Endodermal cell (in vitro differentiated cells): Measurements from ENCODE around the gene SMARCA2. TPM values are rescaled to one million over a fixed set of nuclear protein-coding genes. Genes with fewer than 3 reads are reported as not detected.
A peak's percentile ranks its signal among the peaks of the same experiment; 100 is the strongest.

Source experiments
- DNase-seq: peaks from one replicate; pipeline ENCODE4 v3.0.0-alpha.2; 2017
- H3K27ac ChIP-seq: 2 replicates; pipeline ENCODE4 v1.5.1; 2013; ENCODE audit warnings: mild to moderate bottlenecking, low read depth, low read length, moderate library complexity
- H3K27me3 ChIP-seq: 2 replicates; pipeline ENCODE4 v1.6.1; 2013; ENCODE audit warnings: mild to moderate bottlenecking, low read length, moderate library complexity; ENCODE audit not compliant: insufficient read depth, control insufficient read depth, poor library complexity, severe bottlenecking
- H3K36me3 ChIP-seq: 2 replicates; pipeline ENCODE4 v1.7.0; 2013; ENCODE audit warnings: mild to moderate bottlenecking, low read length, moderate library complexity; ENCODE audit not compliant: control insufficient read depth, insufficient read depth
- H3K4me1 ChIP-seq: one replicate; pipeline ENCODE4 v1.7.0; 2013; ENCODE audit warnings: low read length; ENCODE audit not compliant: control insufficient read depth, insufficient read depth
- H3K4me3 ChIP-seq: 2 replicates; pipeline ENCODE4 v1.5.1; 2013; ENCODE audit warnings: mild to moderate bottlenecking, low read length, moderate library complexity
- H3K9ac ChIP-seq: 2 replicates; pipeline ENCODE4 v1.6.1; 2013; ENCODE audit warnings: mild to moderate bottlenecking, low read length, moderate library complexity; ENCODE audit not compliant: poor library complexity, severe bottlenecking; ENCODE audit errors: extremely low read depth
- H3K9me3 ChIP-seq: 2 replicates; pipeline ENCODE4 v1.6.1; 2013; ENCODE audit warnings: mild to moderate bottlenecking, low read length, moderate library complexity; ENCODE audit not compliant: control insufficient read depth
- H3K27ac Mint-ChIP-seq: 2 replicates; pipeline ENCODE4 v1.8.0; 2020; ENCODE audit warnings: mixed read lengths
- H3K27me3 Mint-ChIP-seq: 2 replicates; pipeline ENCODE4 v1.8.0; 2021; ENCODE audit warnings: mild to moderate bottlenecking, mixed read lengths; ENCODE audit not compliant: insufficient read depth
- H3K36me3 Mint-ChIP-seq: 2 replicates; pipeline ENCODE4 v1.8.0; 2020; ENCODE audit warnings: low read depth, mixed read lengths
- H3K4me1 Mint-ChIP-seq: 2 replicates; pipeline ENCODE4 v1.8.0; 2020; ENCODE audit warnings: mixed read lengths
- H3K4me3 Mint-ChIP-seq: 2 replicates; pipeline ENCODE4 v1.8.0; 2020; ENCODE audit warnings: mild to moderate bottlenecking, moderate library complexity, mixed read lengths
- H3K9me3 Mint-ChIP-seq: 2 replicates; pipeline ENCODE4 v1.8.0; 2020; ENCODE audit warnings: mild to moderate bottlenecking, mixed read lengths
- WGBS, 2 experiments: methylation state at CpG; one replicate each; pipeline versions ENCODE4 v1.1.5 to v1.1.7; 2013; ENCODE audit warnings: missing lambda C conversion rate in 2 of 2, mixed read lengths in 1 of 2; ENCODE audit not compliant: insufficient coverage in 1 of 2, insufficient read length in 1 of 2; 5-methylcytosine and 5-hydroxymethylcytosine counted together
- total RNA-seq, 2 donors: library from RNA; stranded (reverse); fragmentation: NEBNext Ultra II Directional in 1 of 2; extraction: Animal tissue kit (Norgen Biotek cat#: 25700) in 1 of 2; gene quantifications; 2 replicates in 1 of 2; 3 replicates in 1 of 2; pipeline ENCODE4 v1.2.1, GENCODE V29; 2021
- TF ChIP-seq, protein P1 (sequence below): fragments of 200-600 bp; sonication (generic); conservative IDR thresholded peaks from 2 replicates; pipeline ENCODE4 v1.5.0; 2021; ENCODE audit warnings: antibody characterized with exemption, mild to moderate bottlenecking

Gene SMARCA2
- total RNA-seq, 2 donors from 2014 or later, result 2.6 to 8.6 TPM

DNA sequence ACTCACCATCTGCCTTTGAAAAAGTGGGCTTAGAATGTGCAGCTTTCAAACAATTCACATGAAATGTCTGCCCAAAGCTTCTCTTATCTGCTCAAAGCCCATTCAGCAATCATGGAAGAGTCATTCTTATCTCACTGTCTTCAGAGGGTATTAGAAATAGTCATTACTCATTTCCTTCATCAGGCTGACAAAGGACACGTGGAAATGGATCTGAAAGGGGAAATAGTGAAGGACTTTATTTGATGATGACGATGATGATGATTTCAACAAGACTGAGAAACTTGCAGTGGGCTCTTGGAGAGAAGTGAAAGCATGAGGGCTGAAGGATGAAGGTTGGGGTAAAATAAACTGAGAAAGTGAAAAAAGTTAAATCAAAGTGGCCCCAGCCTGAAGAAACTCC, 194.3 kb downstream of the SMARCA2 start:
- no peak overlapping the region for H3K27ac ChIP-seq
- DNase-seq, result no peak
- H3K36me3 Mint-ChIP-seq, result peaks cover 35% of the 10 kb centered on the region
- H3K9ac ChIP-seq, result no peak overlapping the region
- no peaks in the 10 kb centered on the region for H3K27me3 Mint-ChIP-seq
- H3K4me3 Mint-ChIP-seq, result no peak overlapping the region
- H3K36me3 ChIP-seq, result peaks cover 16% of the 10 kb centered on the region
- TF ChIP-seq, protein P1, sequence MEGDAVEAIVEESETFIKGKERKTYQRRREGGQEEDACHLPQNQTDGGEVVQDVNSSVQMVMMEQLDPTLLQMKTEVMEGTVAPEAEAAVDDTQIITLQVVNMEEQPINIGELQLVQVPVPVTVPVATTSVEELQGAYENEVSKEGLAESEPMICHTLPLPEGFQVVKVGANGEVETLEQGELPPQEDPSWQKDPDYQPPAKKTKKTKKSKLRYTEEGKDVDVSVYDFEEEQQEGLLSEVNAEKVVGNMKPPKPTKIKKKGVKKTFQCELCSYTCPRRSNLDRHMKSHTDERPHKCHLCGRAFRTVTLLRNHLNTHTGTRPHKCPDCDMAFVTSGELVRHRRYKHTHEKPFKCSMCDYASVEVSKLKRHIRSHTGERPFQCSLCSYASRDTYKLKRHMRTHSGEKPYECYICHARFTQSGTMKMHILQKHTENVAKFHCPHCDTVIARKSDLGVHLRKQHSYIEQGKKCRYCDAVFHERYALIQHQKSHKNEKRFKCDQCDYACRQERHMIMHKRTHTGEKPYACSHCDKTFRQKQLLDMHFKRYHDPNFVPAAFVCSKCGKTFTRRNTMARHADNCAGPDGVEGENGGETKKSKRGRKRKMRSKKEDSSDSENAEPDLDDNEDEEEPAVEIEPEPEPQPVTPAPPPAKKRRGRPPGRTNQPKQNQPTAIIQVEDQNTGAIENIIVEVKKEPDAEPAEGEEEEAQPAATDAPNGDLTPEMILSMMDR, result no peak
- H3K27me3 ChIP-seq, result no peaks in the 10 kb centered on the region
- H3K4me1 ChIP-seq, result peaks cover 3% of the 10 kb centered on the region
- no peaks in the 10 kb centered on the region for H3K9me3 Mint-ChIP-seq
- peak overlapping the region; percentile 14 for H3K27ac Mint-ChIP-seq
- 90 to 94% methylated on average over 2 of the region's 2 CpGs for WGBS, 2 experiments
- peaks cover 5% of the 10 kb centered on the region for H3K9me3 ChIP-seq
- no peak overlapping the region for H3K4me3 ChIP-seq
- H3K4me1 Mint-ChIP-seq, result peaks cover 26% of the 10 kb centered on the region

DNA sequence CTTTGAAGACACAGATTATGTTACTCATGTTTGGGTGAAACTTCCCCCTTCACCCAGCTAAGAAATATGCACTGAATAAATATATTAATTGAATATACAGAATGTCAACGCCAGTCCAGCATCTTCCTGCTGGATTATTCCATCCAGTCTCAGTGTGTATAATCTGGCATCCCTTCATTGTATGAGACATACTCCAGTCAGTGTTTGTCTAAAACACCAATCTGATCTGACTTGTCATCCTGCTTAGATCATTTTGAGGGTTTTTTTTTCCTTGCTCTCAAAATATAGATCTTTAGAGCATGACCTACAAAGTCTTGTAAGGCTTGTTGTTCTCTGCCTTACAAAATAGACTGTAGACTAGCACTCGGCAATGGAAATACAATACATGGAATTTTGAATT, 195.1 kb downstream of the SMARCA2 start:
- H3K9me3 Mint-ChIP-seq, result no peaks in the 10 kb centered on the region
- H3K36me3 Mint-ChIP-seq, result peaks cover 28% of the 10 kb centered on the region
- no peak for DNase-seq
- H3K4me3 Mint-ChIP-seq, result no peak overlapping the region
- Histone ChIP-seq H3K27ac (no peak overlapping the region), H3K27me3 (no peaks in the 10 kb centered on the region), H3K36me3 (peaks cover 9% of the 10 kb centered on the region), H3K9me3 (peaks cover 4% of the 10 kb centered on the region), H3K4me3 (no peak overlapping the region), H3K4me1 (peaks cover 3% of the 10 kb centered on the region), H3K9ac (no peak overlapping the region)
- TF ChIP-seq, protein P1, result no peak
- WGBS, 2 experiments, result 83 to 96% methylated on average over 1 to 2 of the region's 2 CpGs
- H3K27ac Mint-ChIP-seq, result no peak overlapping the region
- no peaks in the 10 kb centered on the region for H3K27me3 Mint-ChIP-seq
- H3K4me1 Mint-ChIP-seq, result peaks cover 31% of the 10 kb centered on the region

DNA sequence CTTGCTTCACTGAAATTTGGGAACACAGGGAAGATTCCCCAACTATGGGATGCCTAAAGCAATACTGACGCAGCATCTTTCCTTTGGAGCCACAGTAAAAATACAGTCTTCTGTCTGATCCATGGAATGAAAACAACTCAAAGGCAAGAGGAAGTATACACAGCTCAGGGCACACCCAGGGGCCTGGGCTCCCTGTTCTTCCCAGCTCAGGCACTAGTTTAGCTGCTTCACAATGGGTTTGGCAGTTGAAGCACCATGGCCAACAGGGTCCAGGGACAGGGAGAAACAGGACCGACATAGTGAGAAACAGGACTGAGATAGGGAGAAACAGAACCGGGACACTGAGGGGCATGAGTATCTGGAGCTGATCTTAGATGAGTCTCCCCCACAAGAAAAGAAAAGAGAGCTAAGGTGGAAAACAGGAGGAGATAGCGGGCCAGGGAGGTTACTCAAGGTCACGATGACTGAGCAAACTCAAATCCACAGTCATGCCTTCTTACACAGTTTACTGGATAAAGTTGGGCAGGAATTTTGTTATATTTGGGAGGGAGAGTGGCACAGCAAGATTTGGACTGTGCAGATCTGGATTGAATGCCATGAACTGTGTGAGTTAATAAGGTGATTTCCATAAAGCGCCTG, 198.8 kb downstream of the SMARCA2 start:
- H3K9ac ChIP-seq, result no peak overlapping the region
- peak overlapping the region; percentile 22 for H3K27ac Mint-ChIP-seq
- H3K4me3 Mint-ChIP-seq, result no peak overlapping the region
- H3K27ac ChIP-seq, result no peak overlapping the region
- H3K9me3 Mint-ChIP-seq, result no peaks in the 10 kb centered on the region
- H3K27me3 Mint-ChIP-seq, result no peaks in the 10 kb centered on the region
- no peak for DNase-seq
- H3K27me3 ChIP-seq, result no peaks in the 10 kb centered on the region
- no peak overlapping the region for H3K4me3 ChIP-seq
- TF ChIP-seq, protein P1, result no peak
- H3K9me3 ChIP-seq, result no peaks in the 10 kb centered on the region
- H3K36me3 ChIP-seq, result peaks cover 6% of the 10 kb centered on the region
- peaks cover 23% of the 10 kb centered on the region for H3K36me3 Mint-ChIP-seq
- WGBS, 2 experiments, result 91% methylated on average over 5 to 6 of the region's 6 CpGs
- peaks cover 40% of the 10 kb centered on the region for H3K4me1 Mint-ChIP-seq
- peaks cover 3% of the 10 kb centered on the region for H3K4me1 ChIP-seq
